ENCODE measurements around the gene OTOP3. TPM values are rescaled to one million over a fixed set of nuclear protein-coding genes. Genes with fewer than 3 reads are reported as not detected.

Gene OTOP3
- total RNA-seq, 1 experiment from 2014 or later: not detected

DNA sequence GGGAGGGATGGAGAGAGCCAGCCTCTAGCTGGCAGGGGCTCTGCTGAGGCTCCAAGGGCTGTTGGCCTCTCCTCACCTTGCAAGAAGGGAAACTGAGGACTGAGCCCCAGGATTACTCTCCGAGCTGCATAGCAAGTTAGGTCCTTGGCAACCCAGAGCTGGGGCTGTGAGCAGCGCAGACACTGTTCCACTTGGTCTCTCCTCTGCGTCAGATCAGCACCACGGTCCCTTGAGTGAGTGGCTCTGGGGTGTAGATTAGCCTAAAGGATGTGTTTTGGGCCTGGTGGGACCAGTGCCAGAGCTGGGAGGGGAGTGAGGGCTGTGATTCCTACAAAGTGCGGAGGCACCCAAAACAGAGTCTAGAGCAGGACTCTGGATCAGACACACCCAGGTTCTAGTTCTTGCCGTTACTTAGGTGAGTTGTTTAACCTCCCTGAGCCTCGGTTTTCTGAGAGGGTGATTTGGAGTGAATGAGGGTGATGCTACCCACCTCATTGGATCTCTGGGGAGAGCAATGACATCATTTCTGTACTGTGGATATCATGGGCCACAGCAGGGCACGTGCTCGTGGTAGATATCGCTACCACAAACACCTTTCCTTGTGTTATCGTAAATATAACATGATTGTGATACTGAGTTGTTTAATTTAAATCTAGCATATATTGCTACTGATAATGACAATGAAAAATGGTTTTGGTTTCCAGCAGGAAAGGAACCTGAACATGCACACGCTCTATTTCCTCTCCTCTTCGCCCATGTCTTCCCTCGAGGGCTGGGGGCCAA is 34.2 kb upstream of the OTOP3 start:
- intact Hi-C loops (cut with micrococcal nuclease; ENCODE audit: unreplicated experiment): no loop called here
- H3K27me3 Mint-ChIP-seq (ENCODE audit: insufficient read depth, unreplicated experiment): peaks cover 5% of the 10 kb centered on the region
- POLR2A ChIA-PET: interaction anchor here (0.6 kb wide), 1 partner anchor 126 kb away, joined by 7 read pairs; no protein-coding TSS in a partner anchor
- H3K4me1 Mint-ChIP-seq (ENCODE audit: low read depth, unreplicated experiment): no peaks in the 10 kb centered on the region
- H3K27me3 ChIP-seq (replicated peaks; ENCODE audit: control insufficient read depth, insufficient read depth, low read length): no peaks in the 10 kb centered on the region
- no peaks in the 10 kb centered on the region; the same call in 1 of the 2 replicates for H3K4me1 ChIP-seq
- no peak overlapping the region for H3K4me3 Mint-ChIP-seq (ENCODE audit: unreplicated experiment)
- no TSS peak for BruUV-seq (replicated peaks)
- H3K4me3 ChIP-seq (ENCODE audit: low read depth, low read length): no peak overlapping the region
- no peaks in the 10 kb centered on the region for H3K9me3 ChIP-seq
- TF ChIP-seq, protein P1, sequence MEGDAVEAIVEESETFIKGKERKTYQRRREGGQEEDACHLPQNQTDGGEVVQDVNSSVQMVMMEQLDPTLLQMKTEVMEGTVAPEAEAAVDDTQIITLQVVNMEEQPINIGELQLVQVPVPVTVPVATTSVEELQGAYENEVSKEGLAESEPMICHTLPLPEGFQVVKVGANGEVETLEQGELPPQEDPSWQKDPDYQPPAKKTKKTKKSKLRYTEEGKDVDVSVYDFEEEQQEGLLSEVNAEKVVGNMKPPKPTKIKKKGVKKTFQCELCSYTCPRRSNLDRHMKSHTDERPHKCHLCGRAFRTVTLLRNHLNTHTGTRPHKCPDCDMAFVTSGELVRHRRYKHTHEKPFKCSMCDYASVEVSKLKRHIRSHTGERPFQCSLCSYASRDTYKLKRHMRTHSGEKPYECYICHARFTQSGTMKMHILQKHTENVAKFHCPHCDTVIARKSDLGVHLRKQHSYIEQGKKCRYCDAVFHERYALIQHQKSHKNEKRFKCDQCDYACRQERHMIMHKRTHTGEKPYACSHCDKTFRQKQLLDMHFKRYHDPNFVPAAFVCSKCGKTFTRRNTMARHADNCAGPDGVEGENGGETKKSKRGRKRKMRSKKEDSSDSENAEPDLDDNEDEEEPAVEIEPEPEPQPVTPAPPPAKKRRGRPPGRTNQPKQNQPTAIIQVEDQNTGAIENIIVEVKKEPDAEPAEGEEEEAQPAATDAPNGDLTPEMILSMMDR (IDR thresholded peaks at IDR 0.05; ENCODE audit: insufficient read depth in 1 of 2, low read depth in 1 of 2, low read length in 1 of 2, severe bottlenecking in 1 of 2, unreplicated experiment in 1 of 2): no peak
- peaks cover 5% of the 10 kb centered on the region for H3K36me3 Mint-ChIP-seq (ENCODE audit: insufficient read depth, unreplicated experiment)
- CTCF ChIA-PET: no interaction called here
- no peak for DNase-seq
- H3K9me3 Mint-ChIP-seq (ENCODE audit: unreplicated experiment): no peaks in the 10 kb centered on the region
- no peaks in the 10 kb centered on the region for H3K36me3 ChIP-seq (ENCODE audit: control insufficient read depth, insufficient read depth, low read length)
- H3K27ac Mint-ChIP-seq (ENCODE audit: unreplicated experiment): no peak overlapping the region

DNA sequence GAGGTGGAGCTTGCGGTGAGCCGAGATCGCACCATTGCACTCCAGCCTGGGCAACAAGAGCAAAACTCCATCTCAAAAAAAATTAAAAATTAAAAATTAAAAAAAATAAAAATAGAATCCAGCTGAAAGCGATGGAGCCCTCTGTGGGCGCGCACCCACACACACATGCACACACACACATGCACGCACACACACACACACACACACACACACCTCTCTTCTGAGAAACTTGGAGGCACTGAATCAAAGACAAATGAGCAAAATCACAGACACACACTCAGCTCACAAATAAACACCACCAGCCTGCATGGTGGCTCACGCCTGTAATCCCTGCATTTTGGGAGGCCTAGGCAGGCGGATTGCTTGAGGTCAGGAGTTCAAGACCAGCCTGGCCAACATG is 32.7 kb upstream of the OTOP3 start:
- TF ChIP-seq, protein P1 (IDR thresholded peaks at IDR 0.05; ENCODE audit: insufficient read depth in 1 of 2, low read depth in 1 of 2, low read length in 1 of 2, severe bottlenecking in 1 of 2, unreplicated experiment in 1 of 2): no peak
- ChIA-PET POLR2A (no interaction called here), CTCF (no interaction called here)
- Mint-ChIP-seq H3K4me1 (ENCODE audit: low read depth, unreplicated experiment) (peaks cover 4% of the 10 kb centered on the region), H3K4me3 (ENCODE audit: unreplicated experiment) (no peak overlapping the region), H3K27me3 (ENCODE audit: insufficient read depth, unreplicated experiment) (peaks cover 4% of the 10 kb centered on the region), H3K9me3 (ENCODE audit: unreplicated experiment) (no peaks in the 10 kb centered on the region), H3K36me3 (ENCODE audit: insufficient read depth, unreplicated experiment) (peaks cover 5% of the 10 kb centered on the region), H3K27ac (ENCODE audit: unreplicated experiment) (no peak overlapping the region)
- Histone ChIP-seq H3K36me3 (ENCODE audit: control insufficient read depth, insufficient read depth, low read length) (no peaks in the 10 kb centered on the region), H3K27me3 (replicated peaks; ENCODE audit: control insufficient read depth, insufficient read depth, low read length) (no peaks in the 10 kb centered on the region), H3K4me3 (ENCODE audit: low read depth, low read length) (no peak overlapping the region), H3K9me3 (peaks cover 4% of the 10 kb centered on the region; the same call in 1 of the 2 replicates), H3K4me1 (peaks cover 8% of the 10 kb centered on the region)
- BruUV-seq (replicated peaks): no TSS peak
- intact Hi-C loops (cut with micrococcal nuclease; ENCODE audit: unreplicated experiment): no loop called here
- DNase-seq: no peak

DNA sequence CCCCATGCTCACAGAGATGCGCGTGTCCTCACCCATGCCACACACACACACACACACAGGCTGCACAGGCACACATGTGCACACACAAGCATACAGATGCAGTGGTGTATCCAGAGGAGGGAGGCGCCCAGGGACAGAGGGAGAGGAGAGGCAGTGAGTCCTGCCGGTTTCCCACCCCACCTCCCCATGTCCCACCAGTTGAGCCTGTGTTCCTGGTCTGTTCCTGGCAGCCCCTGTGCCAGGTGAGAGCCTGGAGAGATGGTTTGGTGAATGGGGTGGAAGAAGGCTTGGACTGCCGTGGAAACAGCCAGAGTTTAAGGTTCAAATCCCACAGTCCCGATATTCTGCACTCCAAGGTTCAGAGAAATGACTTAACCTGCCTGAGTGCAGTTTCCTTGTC is 32.0 kb upstream of the OTOP3 start:
- H3K4me1 Mint-ChIP-seq (ENCODE audit: low read depth, unreplicated experiment): peaks cover 10% of the 10 kb centered on the region
- no peak overlapping the region for H3K27ac Mint-ChIP-seq (ENCODE audit: unreplicated experiment)
- TF ChIP-seq, protein P1 (IDR thresholded peaks at IDR 0.05; ENCODE audit: insufficient read depth in 1 of 2, low read depth in 1 of 2, low read length in 1 of 2, severe bottlenecking in 1 of 2, unreplicated experiment in 1 of 2): no peak
- H3K27me3 Mint-ChIP-seq (ENCODE audit: insufficient read depth, unreplicated experiment): peaks cover 4% of the 10 kb centered on the region
- ChIA-PET CTCF (no interaction called here), POLR2A (no interaction called here)
- no peak overlapping the region for H3K4me3 Mint-ChIP-seq (ENCODE audit: unreplicated experiment)
- BruUV-seq (replicated peaks): no TSS peak
- H3K36me3 ChIP-seq (ENCODE audit: control insufficient read depth, insufficient read depth, low read length): no peaks in the 10 kb centered on the region
- no peaks in the 10 kb centered on the region for H3K27me3 ChIP-seq (replicated peaks; ENCODE audit: control insufficient read depth, insufficient read depth, low read length)
- no peaks in the 10 kb centered on the region for H3K9me3 Mint-ChIP-seq (ENCODE audit: unreplicated experiment)
- peaks cover 4% of the 10 kb centered on the region; the same call in 1 of the 2 replicates for H3K9me3 ChIP-seq
- no peak for DNase-seq
- H3K4me3 ChIP-seq (ENCODE audit: low read depth, low read length): no peak overlapping the region
- peaks cover 10% of the 10 kb centered on the region for H3K36me3 Mint-ChIP-seq (ENCODE audit: insufficient read depth, unreplicated experiment)
- H3K4me1 ChIP-seq: peaks cover 14% of the 10 kb centered on the region
- intact Hi-C loops (cut with micrococcal nuclease; ENCODE audit: unreplicated experiment): no loop called here

Measured in Caco-2 (cell line).